Measurements from ENCODE around the gene DOCK9. TPM values are rescaled to one million over a fixed set of nuclear protein-coding genes. Genes with fewer than 3 reads are reported as not detected.

The DOCK9 gene
- total and polyA plus RNA-seq, 2 experiments from 2014 or later = 32.8 to 39.1 TPM

- Histone ChIP-seq H3K9me3 (ENCODE audit: low read depth) (no peaks in the 10 kb centered on the region), H3K27me3 (no peaks in the 10 kb centered on the region), H3K4me1 (ENCODE audit: low read depth) (peaks cover 9% of the 10 kb centered on the region), H3K4me3 (no peak overlapping the region), H3K36me3 (no peaks in the 10 kb centered on the region), H3K27ac (no peak overlapping the region)
- TF ChIP-seq, protein P1, sequence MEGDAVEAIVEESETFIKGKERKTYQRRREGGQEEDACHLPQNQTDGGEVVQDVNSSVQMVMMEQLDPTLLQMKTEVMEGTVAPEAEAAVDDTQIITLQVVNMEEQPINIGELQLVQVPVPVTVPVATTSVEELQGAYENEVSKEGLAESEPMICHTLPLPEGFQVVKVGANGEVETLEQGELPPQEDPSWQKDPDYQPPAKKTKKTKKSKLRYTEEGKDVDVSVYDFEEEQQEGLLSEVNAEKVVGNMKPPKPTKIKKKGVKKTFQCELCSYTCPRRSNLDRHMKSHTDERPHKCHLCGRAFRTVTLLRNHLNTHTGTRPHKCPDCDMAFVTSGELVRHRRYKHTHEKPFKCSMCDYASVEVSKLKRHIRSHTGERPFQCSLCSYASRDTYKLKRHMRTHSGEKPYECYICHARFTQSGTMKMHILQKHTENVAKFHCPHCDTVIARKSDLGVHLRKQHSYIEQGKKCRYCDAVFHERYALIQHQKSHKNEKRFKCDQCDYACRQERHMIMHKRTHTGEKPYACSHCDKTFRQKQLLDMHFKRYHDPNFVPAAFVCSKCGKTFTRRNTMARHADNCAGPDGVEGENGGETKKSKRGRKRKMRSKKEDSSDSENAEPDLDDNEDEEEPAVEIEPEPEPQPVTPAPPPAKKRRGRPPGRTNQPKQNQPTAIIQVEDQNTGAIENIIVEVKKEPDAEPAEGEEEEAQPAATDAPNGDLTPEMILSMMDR (IDR thresholded peaks at IDR 0.05; ENCODE audit: low read depth, low read length) = no peak
- no peak for DNase-seq (ENCODE audit: low read depth in 1 of 2, low spot score in 1 of 2)
Observed at GRCh38 chr13:98997011-98997730, 19.3 kb upstream of the DOCK9 start.

GRCh38 chr13:98996046-98996445, 18.2 kb upstream of the DOCK9 start:
- Histone ChIP-seq H3K36me3 (no peaks in the 10 kb centered on the region), H3K4me1 (ENCODE audit: low read depth) (peaks cover 7% of the 10 kb centered on the region), H3K4me3 (no peak overlapping the region), H3K9me3 (ENCODE audit: low read depth) (no peaks in the 10 kb centered on the region), H3K27me3 (no peaks in the 10 kb centered on the region), H3K27ac (no peak overlapping the region)
- TF ChIP-seq, protein P1 (IDR thresholded peaks at IDR 0.05; ENCODE audit: low read depth, low read length) = no peak
- no peak for DNase-seq (ENCODE audit: low read depth in 1 of 2, low spot score in 1 of 2)

DNA sequence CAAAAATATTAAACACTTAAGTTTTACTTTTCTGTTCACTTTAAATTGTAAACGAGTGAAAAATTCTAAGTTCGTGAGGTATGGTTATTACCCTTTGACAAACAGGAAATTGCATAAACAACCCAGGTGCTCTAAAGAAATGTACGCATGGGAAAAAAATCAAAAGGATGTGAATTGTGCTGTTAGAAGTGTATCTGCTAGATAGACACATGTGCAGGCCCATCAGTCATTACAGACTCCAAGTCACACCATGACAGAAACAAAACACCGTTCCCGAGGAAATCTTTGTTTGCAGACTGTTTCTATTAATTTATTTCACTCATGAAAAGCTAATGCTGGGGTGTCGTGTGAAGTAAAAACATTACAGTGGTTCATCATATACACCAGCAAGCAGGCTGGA, 17.0 kb upstream of the DOCK9 start:
- Histone ChIP-seq H3K27ac (no peak overlapping the region), H3K36me3 (no peaks in the 10 kb centered on the region), H3K9me3 (ENCODE audit: low read depth) (no peaks in the 10 kb centered on the region), H3K4me1 (ENCODE audit: low read depth) (no peaks in the 10 kb centered on the region), H3K4me3 (no peak overlapping the region), H3K27me3 (no peaks in the 10 kb centered on the region)
- DNase-seq (ENCODE audit: low read depth in 1 of 2, low spot score in 1 of 2) = no peak
- TF ChIP-seq, protein P1 (IDR thresholded peaks at IDR 0.05; ENCODE audit: low read depth, low read length) = no peak

DNA sequence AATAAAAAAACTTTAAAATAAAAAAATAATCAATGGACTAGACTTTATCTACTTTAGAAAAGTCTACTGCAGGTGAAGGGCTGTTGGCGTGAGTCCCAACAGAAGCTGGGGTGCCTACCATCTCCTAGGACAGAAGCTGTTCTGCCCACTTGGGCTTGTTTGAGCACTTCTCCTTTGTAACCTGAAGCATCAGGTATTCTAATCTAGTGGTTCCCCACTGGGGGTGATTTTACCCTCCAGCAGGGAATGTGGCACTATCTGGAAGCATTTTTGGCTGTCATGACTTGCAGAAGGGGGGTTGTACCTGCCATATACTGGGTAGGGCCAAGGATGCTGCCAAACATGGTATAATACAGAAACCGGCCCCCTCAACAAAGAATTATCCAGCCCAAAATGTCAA, 16.2 kb upstream of the DOCK9 start:
- Histone ChIP-seq H3K27ac (no peak overlapping the region), H3K9me3 (ENCODE audit: low read depth) (no peaks in the 10 kb centered on the region), H3K4me1 (ENCODE audit: low read depth) (no peaks in the 10 kb centered on the region), H3K4me3 (no peak overlapping the region), H3K27me3 (no peaks in the 10 kb centered on the region), H3K36me3 (no peaks in the 10 kb centered on the region)
- no peak for DNase-seq (ENCODE audit: low read depth in 1 of 2, low spot score in 1 of 2)
- TF ChIP-seq, protein P1 (IDR thresholded peaks at IDR 0.05; ENCODE audit: low read depth, low read length) = no peak

GRCh38 chr13:98992355-98992754, 14.5 kb upstream of the DOCK9 start:
- TF ChIP-seq, protein P1 (IDR thresholded peaks at IDR 0.05; ENCODE audit: low read depth, low read length) = no peak
- Histone ChIP-seq H3K4me1 (ENCODE audit: low read depth) (peaks cover 7% of the 10 kb centered on the region), H3K4me3 (no peak overlapping the region), H3K36me3 (no peaks in the 10 kb centered on the region), H3K27me3 (no peaks in the 10 kb centered on the region), H3K9me3 (ENCODE audit: low read depth) (no peaks in the 10 kb centered on the region), H3K27ac (no peak overlapping the region)
- no peak for DNase-seq (ENCODE audit: low read depth in 1 of 2, low spot score in 1 of 2)
